Ovary (tissue), 3 donors: ENCODE measurements around the gene MAPKAPK2.

ENCODE experiments used
- CTCF ChIP-seq, 3 donors: fragments of 450-650 bp in 2 of 3; fragments of 200-600 bp in 1 of 3; IDR thresholded peaks; one replicate each; pipeline versions ENCODE4 v1.5.1 to v1.8.0; 2016 to 2022; ENCODE audit warnings: antibody characterized with exemption in 3 of 3, mild to moderate bottlenecking in 1 of 3
- EP300 ChIP-seq: sonication (generic); formaldehyde crosslinking; IDR thresholded peaks from one replicate; pipeline ENCODE4 v1.6.1; 2017; ENCODE audit warnings: antibody characterized with exemption
- donor health status: DM: no; HTN: no; CAD: no.

- TF ChIP-seq CTCF (IDR thresholded peaks at IDR 0.05) (no peak), EP300 (no peak)
Observed at GRCh38 chr1:206714331-206715058, 29.8 kb downstream of the MAPKAPK2 start.
